Adrenal gland (tissue), 12 donors: ENCODE measurements around the gene NUDT6. TPM values are rescaled to one million over a fixed set of nuclear protein-coding genes. Genes with fewer than 3 reads are reported as not detected.
A peak's percentile ranks its signal among the peaks of the same experiment; 100 is the strongest.

Source experiments
- DNase-seq, 7 donors: peaks; one replicate each; pipeline ENCODE4 v3.0.0-alpha.2; 2019 to 2020
- H3K27ac ChIP-seq, 5 donors: fragments of 200-600 bp; sonication (generic) in 4 of 5; 1 replicate in 3 of 5; 2 replicates in 2 of 5; pipeline versions ENCODE4 v1.5.1 to v1.8.0; 2016 to 2020; ENCODE audit warnings: mild to moderate bottlenecking in 1 of 5
- H3K27me3 ChIP-seq: fragments of 200-600 bp; 2 replicates; pipeline ENCODE4 v1.8.0; 2021
- H3K36me3 ChIP-seq, 2 donors: fragments of 200-600 bp; replicated peaks in 1 of 2; 1 replicate in 1 of 2; 2 replicates in 1 of 2; pipeline versions ENCODE4 v1.5.1 to v1.8.0; 2018 to 2022
- H3K4me1 ChIP-seq, 2 donors: fragments of 200-600 bp; replicated peaks in 1 of 2; 1 replicate in 1 of 2; 2 replicates in 1 of 2; pipeline versions ENCODE4 v1.5.1 to v1.8.0; 2018 to 2021
- H3K4me3 ChIP-seq, 4 donors: fragments of 200-600 bp; sonication (generic) in 3 of 4; one replicate each; pipeline ENCODE4 v1.5.1; 2016 to 2018
- H3K9me3 ChIP-seq, 3 donors: fragments of 200-600 bp; sonication (generic) in 1 of 3; replicated peaks in 1 of 3; 1 replicate in 2 of 3; 2 replicates in 1 of 3; pipeline versions ENCODE4 v1.5.1 to v1.8.0; 2016 to 2021
- CTCF ChIP-seq, 6 experiments: fragments of 450-650 bp in 4 of 6; fragments of 200-600 bp in 2 of 6; sonication (generic) in 1 of 6; IDR thresholded peaks; 1 replicate in 5 of 6; 2 replicates in 1 of 6; pipeline versions ENCODE4 v1.5.1 to v1.8.0; 2016 to 2021; ENCODE audit warnings: antibody characterized with exemption in 6 of 6, mild to moderate bottlenecking in 2 of 6, moderate library complexity in 1 of 6
- POLR2A ChIP-seq, 2 donors: fragments of 450-650 bp; IDR thresholded peaks; one replicate each; pipeline ENCODE4 v1.6.1; 2017; ENCODE audit warnings: antibody characterized with exemption in 2 of 2, mild to moderate bottlenecking in 2 of 2, moderate library complexity in 1 of 2
- WGBS, 4 donors: extraction: QIAGEN DNeasy Blood & Tissue Kit in 2 of 4; methylation state at CpG; one replicate each; pipeline versions ENCODE4 v1.1.5 to v1.1.7; 2013 to 2017; 5-methylcytosine and 5-hydroxymethylcytosine counted together
- intact Hi-C, 2 donors: fragments of 100-400 bp; cut with DNase I; formaldehyde crosslinking; loops; one replicate each; pipeline versions ENCODE4 v1.14.1 to v1.15.0; 2022 to 2023
- polyA plus RNA-seq, 3 donors: library from polyadenylated mRNA; stranded (reverse); fragments of 200-250 nt in 2 of 3; fragments of 350-450 nt in 1 of 3; fragmentation: Illumina TruSeq in 1 of 3; extraction: RNeasy Lipid Tissue Mini Kit (QIAGEN cat#74804) in 1 of 3; gene quantifications; one replicate each; pipeline ENCODE4 v1.2.3, GENCODE V29; 2013 to 2014
- total RNA-seq, 9 donors: library from RNA; depleted of rRNA in 4 of 9; stranded (reverse); fragments of >200 nt in 4 of 9; fragments of 120-200 nt in 1 of 9; fragmentation: NEBNext Ultra II Directional in 1 of 9; extraction: Animal tissue kit (Norgen Biotek cat#: 25700) in 1 of 9; gene quantifications; one replicate each; pipeline versions ENCODE4 v1.1.0 to v1.2.4, GENCODE V29; 2013 to 2023
- donor health status: healthy with polysubstance abuse.
- donor health status: Bipolar disorder and iron deficiency.
- donor health status: DM: yes; HTN: yes; CAD: no.
- donor health status: DM: no; HTN: no; CAD: no.
- donor health status: DM: no; HTN: no; CAD: no.
- donor health status: DM: yes; HTN: yes; CAD: no.

NUDT6 gene
- total and polyA plus RNA-seq, 12 donors: 6.4 to 31.1 (median 15.8) TPM

GRCh38 chr4:122917731-122918130 is 4.7 kb downstream of the NUDT6 start:
- no peak overlapping the region for H3K27ac ChIP-seq
- no peaks in the 10 kb centered on the region for H3K9me3 ChIP-seq
- H3K27me3 ChIP-seq: no peaks in the 10 kb centered on the region
- H3K4me3 ChIP-seq: no peak overlapping the region
- no peaks in the 10 kb centered on the region for H3K36me3 ChIP-seq
- H3K4me1 ChIP-seq: peaks cover 0 to 6% of the 10 kb centered on the region in 2 donors
- intact Hi-C loops: loop anchor here in 1 of 2 donors (5.0 kb wide), 1 partner anchor 160 kb away; no protein-coding TSS in a partner anchor
- DNase-seq: no peak
- WGBS, 4 donors: 92 to 96% (median 94%) methylated on average over 5 of the region's 5 CpGs
- no peak for TF ChIP-seq POLR2A (IDR thresholded peaks at IDR 0.05)
- no peak for TF ChIP-seq CTCF (IDR thresholded peaks at IDR 0.05)

GRCh38 chr4:122914938-122915337 is 7.5 kb downstream of the NUDT6 start:
- Histone ChIP-seq H3K4me1 (no peaks in the 10 kb centered on the region), H3K36me3 (no peaks in the 10 kb centered on the region)
- WGBS, 4 donors: 69 to 92% (median 84%) methylated on average over 3 of the region's 3 CpGs

GRCh38 chr4:122914292-122914904 is 8.0 kb downstream of the NUDT6 start:
- no peak for DNase-seq
- Histone ChIP-seq H3K27me3 (no peaks in the 10 kb centered on the region), H3K4me3 (no peak overlapping the region), H3K4me1 (no peaks in the 10 kb centered on the region), H3K9me3 (no peaks in the 10 kb centered on the region), H3K36me3 (no peaks in the 10 kb centered on the region), H3K27ac (no peak overlapping the region)
- no peak for TF ChIP-seq POLR2A (IDR thresholded peaks at IDR 0.05)
- TF ChIP-seq CTCF (IDR thresholded peaks at IDR 0.05): peak in 2 of 6 experiments; percentile 35 to 55
- intact Hi-C loops: no loop called here
- 41 to 53% (median 44%) methylated on average over 4 of the region's 4 CpGs for WGBS, 4 donors

More at GRCh38 chr4:122914938-122915337, 7.5 kb downstream of the NUDT6 start:
- no peak overlapping the region for H3K27ac ChIP-seq
- H3K9me3 ChIP-seq: no peaks in the 10 kb centered on the region
- no peak for DNase-seq
- no peak overlapping the region for H3K4me3 ChIP-seq
- intact Hi-C loops: loop anchor here in 1 of 2 donors (5.0 kb wide), 1 partner anchor 158 kb away; no protein-coding TSS in a partner anchor
- no peaks in the 10 kb centered on the region for H3K27me3 ChIP-seq
- TF ChIP-seq CTCF (IDR thresholded peaks at IDR 0.05): no peak
- TF ChIP-seq POLR2A (IDR thresholded peaks at IDR 0.05): no peak

GRCh38 chr4:122912810-122913575 is 9.4 kb downstream of the NUDT6 start:
- no peak overlapping the region for H3K27ac ChIP-seq
- H3K27me3 ChIP-seq: no peaks in the 10 kb centered on the region
- H3K4me1 ChIP-seq: no peaks in the 10 kb centered on the region
- H3K9me3 ChIP-seq: no peaks in the 10 kb centered on the region
- WGBS, 4 donors: 82 to 97% (median 89%) methylated on average over 1 of the region's 1 CpG
- H3K4me3 ChIP-seq: no peak overlapping the region
- DNase-seq: no peak
- intact Hi-C loops: no loop called here
- H3K36me3 ChIP-seq: no peaks in the 10 kb centered on the region
- TF ChIP-seq POLR2A (IDR thresholded peaks at IDR 0.05): no peak
